HG02973 (cell line): Measurements from ENCODE around the gene GLT1D1.
"Not testable (repeated sequence)": the region's sequence is repeated elsewhere in the genome, so short reads cannot be mapped to it uniquely, and the experiment has no call there.

Experiments used
- ATAC-seq: cut with Tn5 transposase; IDR thresholded peaks from one replicate; pipeline ENCODE4 v1.9.1; 2021; ENCODE audit warnings: moderate library complexity; ENCODE audit not compliant: unreplicated experiment

GLT1D1 gene

DNA sequence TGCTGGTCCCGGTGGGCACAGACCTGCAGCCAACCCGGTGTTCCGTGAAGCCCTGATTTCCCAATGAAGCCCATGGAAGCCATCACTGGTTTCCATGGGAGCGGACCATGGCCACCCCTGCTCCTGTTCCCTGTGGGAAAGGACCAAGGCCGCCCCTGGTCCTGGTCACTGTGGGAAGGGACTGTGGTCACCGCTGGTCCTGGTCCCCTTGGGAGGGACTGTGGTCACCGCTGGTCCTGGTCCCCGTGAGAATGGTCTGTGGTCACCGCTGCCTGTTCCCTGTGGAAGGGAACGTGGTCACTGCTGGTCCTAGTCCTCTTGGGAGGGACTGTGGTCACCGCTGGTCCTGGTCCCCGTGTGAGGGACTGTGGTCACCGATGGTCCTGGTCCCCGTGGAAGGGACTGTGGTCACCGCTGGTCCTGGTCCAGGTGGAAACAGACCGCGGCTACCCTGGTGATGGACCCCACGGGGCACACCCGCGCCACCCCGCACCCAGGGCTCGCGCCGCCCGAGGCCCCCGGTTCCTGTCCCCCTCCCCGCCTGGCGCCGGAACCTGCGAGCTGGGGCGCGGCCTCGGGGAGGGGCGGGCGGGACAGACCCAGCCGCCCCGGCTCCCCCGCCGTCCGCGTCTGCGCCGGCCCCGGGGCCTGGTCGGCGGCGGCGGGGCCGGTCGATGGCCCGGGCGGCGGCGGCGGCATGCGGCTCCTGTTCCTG, at the start of gene GLT1D1:
Gene GLT1D1, plus strand, starts transcription at position 594 of the 715 bp plus-strand sequence. Its CDS starts 104 bp downstream, at position 698.
- ATAC-seq = no peak

DNA sequence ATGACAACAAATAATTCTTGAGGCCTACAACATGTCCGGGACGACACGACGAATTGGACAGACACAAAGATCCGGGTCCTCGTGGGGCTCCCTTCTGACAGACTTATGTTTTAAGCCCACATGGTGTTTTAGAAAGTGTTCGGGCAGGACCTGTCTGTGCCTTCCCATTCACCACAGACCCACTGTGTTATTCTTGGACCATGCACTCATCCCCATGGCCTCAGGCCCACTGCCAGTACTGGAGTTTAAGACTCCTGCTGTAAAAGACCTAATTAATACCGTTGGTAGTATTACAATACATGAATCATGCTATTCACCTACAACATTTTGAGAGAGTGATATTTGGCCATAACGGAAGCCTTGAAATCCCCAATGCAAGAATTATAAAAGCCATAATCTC, 49.5 kb upstream of the GLT1D1 start:
- no peak for ATAC-seq

GRCh38 chr12:128804762-128805161, 48.5 kb upstream of the GLT1D1 start:
- no peak for ATAC-seq

GRCh38 chr12:128805406-128805805, 47.9 kb upstream of the GLT1D1 start:
- ATAC-seq = not testable (repeated sequence)

- no peak for ATAC-seq
Measured at GRCh38 chr12:128806573-128806972, 46.7 kb upstream of the GLT1D1 start.

GRCh38 chr12:128807161-128807724, 46.0 kb upstream of the GLT1D1 start:
- ATAC-seq = no peak

DNA sequence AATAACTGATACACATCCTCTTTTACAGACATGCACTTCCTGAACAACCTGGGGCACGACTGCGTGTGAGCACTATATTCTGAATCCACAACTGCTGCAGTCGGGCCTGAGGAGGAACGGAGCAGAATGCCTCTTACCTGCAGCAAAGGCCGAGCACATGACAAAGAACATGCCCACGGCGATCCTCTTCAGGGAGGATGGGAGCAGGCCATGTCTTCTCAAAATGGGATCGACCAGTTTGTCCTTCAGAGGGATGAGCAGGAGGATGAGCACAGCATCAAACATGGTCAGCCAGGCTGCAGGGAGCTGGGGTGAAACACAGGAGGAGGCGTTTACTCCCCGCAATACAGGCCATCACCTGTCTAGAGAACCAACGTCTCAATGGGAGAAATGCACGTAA, 44.6 kb upstream of the GLT1D1 start:
- ATAC-seq = no peak

- ATAC-seq = peak; percentile 79
Measured at GRCh38 chr12:128810182-128811127, 42.8 kb upstream of the GLT1D1 start.

GRCh38 chr12:128811806-128812205, 41.5 kb upstream of the GLT1D1 start:
- no peak for ATAC-seq

DNA sequence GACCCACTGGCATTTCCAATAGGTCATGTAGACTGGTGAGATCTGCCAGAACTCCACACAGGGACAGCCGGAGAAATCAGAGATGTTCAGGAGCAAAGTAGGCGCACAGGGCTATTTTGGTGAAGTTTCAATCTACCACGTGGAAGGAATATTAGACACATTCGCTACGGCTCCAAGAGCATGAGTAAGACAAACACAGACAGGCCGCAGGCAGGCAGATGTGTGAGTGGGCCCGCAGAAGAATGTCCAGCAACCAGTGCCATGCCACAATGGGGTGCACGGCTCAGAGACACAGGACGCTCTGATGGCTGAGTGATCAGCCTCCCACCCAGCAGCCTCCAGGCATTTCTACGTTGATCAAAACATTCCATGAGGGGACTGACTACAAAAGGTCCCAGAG, 39.9 kb upstream of the GLT1D1 start:
- ATAC-seq = no peak

DNA sequence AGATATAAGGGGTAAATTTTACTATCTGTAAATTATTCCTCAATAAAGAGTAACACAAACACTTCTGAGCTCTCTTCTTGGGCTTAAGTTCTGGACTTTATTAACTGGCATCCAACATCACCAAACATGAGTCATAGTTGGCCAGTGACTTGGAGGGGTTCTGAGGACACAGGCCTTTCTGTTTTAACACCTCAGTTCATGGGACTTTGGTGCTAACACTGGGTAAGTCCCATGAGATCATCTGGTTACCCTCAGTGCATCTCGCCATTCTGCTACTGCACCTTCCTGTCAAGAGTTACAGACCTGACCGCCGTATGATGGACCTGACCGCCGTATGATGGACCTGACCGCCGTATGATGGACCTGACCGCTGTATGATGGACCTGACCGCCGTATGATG, 39.4 kb upstream of the GLT1D1 start:
- ATAC-seq = peak; percentile 20

GRCh38 chr12:128814411-128815261, 38.6 kb upstream of the GLT1D1 start:
- ATAC-seq = no peak

GRCh38 chr12:128815779-128816642, 37.3 kb upstream of the GLT1D1 start:
- ATAC-seq = no peak

GRCh38 chr12:128816643-128816920, 36.7 kb upstream of the GLT1D1 start:
- ATAC-seq = no peak

GRCh38 chr12:128817111-128818015, 35.9 kb upstream of the GLT1D1 start:
- ATAC-seq = peak; percentile 29

GRCh38 chr12:128818065-128819022, 34.9 kb upstream of the GLT1D1 start:
- ATAC-seq = peak; percentile 31

DNA sequence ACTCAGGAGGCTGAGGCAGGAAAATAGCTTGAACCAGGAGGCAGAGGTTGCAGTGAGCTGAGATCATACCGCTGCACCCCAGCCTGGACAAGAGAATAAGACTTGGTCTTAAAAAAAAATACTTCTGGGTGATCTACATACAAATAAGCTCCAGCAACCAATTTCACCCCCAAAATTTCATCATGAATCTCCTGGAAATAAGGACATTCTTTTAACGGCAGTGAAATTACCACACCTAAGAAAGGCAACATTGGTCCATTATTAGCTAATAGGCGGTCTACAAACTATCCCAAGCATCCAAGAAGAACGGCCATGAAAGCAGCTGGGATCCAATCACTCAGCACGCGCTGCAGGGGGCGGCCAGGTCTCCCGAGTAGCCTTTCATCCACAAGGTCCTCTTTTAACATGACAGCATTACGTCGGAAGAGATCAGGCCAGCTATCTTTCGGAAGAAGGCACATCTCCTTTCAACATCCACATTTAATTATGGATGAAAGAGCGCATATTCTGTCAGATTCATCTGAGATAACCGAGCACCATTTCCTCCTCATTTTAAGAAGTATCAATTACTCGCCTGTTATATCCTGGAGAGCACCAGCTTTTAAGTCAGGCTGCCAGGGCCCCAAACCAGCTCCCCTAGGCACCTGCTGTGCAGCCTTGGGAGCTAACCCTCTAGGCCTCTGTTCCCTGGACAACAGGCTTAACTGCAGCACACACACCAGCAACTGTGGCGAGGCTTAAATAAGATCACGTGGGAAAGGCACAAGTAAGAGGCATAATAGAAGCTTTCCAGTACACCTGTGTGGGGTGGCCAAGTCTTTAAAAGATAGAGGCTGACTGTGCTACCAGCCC, 33.8 kb upstream of the GLT1D1 start:
- ATAC-seq = no peak
